ENCODE data around the gene ATP8A2.
A peak's percentile ranks its signal among the peaks of the same experiment; 100 is the strongest.

Gene ATP8A2

DNA sequence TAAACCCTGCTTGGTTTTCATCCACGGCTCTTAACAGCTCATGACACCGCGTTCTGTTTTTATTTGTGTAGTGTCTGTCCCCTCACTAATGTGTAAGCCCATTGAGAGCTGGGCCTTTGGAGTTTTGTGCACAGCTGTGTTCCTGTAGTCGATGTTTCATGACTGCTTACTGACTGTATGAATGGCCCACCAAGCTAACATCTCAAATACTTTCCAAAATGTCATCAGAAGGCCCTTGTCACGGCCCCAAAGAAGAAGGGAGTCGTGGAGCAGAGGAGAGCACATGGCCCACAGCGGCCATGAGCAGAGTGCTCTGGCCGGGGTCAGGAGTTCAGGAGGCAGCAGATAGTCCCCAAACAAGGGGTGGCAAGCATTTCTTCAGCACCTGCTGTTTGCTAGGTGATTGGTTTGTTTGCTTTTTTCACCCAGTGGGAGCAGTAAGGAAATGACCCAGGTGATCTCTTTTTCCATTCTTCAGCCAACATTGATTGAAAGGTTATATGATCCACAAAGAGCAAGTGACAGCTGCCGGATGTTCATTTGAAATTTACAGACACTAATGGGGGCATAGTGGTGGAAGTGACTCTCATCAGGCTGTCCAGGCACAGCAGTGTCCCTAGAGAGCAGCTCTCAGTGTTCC lies 315.2 kb downstream of the ATP8A2 start:
- Histone ChIP-seq H3K27ac (no peak overlapping the region), H4K20me1 (no peaks in the 10 kb centered on the region), H3K4me2 (no peak overlapping the region), H3K36me3 (no peaks in the 10 kb centered on the region), H3K4me3 (no peak overlapping the region), H3K9ac (no peak overlapping the region), H3K4me1 (peaks cover 0 to 8% (median 6%) of the 10 kb centered on the region in 10 experiments; a peak in 10 of 20 replicates), H3K9me3 (replicated peaks in 1 of 11) (peaks cover 0 to 6% (median 0%) of the 10 kb centered on the region in 11 experiments; a peak in 1 of 22 replicates), H3K27me3 (no peaks in the 10 kb centered on the region)
- TF ChIP-seq Cebpa-rat (IDR thresholded peaks at IDR 0.05): no peak

DNA sequence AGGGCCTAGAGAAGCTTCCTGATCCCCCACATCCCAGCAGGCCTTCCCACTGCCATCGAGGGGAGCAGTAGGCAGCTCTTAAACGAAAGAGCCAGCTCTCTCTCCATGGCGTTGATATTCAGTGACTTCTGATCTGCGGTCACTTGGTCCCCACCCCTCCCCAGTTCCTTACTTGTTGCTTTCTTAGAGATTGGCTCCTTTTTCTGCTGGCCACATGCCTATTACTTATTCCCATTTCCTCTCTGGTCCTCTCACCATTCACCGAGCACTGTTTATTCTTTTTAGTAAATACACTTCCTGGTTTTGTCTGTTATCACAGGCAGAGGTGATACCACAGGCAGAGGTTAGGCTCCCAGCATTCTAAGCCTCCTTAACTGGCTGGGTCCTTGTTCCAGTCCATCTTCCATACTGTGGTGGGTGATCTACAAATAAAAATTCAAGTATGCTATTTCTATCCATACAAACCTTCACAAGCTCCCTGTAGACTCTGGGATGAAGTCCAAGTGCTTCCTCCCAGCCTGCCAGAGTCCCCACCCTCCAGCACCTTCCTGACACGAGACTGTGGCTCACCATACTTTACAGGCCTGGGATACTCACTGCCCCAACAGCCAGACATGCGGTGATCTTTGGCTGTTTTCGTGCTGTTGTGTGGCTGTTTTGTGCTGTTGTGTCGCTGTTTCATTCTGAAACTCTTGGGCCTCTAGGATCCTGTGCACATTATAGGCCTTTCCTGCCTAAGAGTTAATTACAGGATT lies 315.9 kb downstream of the ATP8A2 start:
- Histone ChIP-seq H4K20me1 (no peaks in the 10 kb centered on the region), H3K27ac (no peak overlapping the region), H3K4me2 (no peak overlapping the region; a peak in 1 of 22 replicates), H3K9ac (no peak overlapping the region), H3K36me3 (no peaks in the 10 kb centered on the region), H3K9me3 (replicated peaks in 1 of 11) (peaks cover 0 to 6% (median 0%) of the 10 kb centered on the region in 11 experiments; a peak in 1 of 22 replicates), H3K27me3 (no peaks in the 10 kb centered on the region), H3K4me1 (peaks cover 0 to 8% (median 6%) of the 10 kb centered on the region in 10 experiments; a peak in 10 of 20 replicates), H3K4me3 (no peak overlapping the region)
- TF ChIP-seq Cebpa-rat (IDR thresholded peaks at IDR 0.05): no peak

DNA sequence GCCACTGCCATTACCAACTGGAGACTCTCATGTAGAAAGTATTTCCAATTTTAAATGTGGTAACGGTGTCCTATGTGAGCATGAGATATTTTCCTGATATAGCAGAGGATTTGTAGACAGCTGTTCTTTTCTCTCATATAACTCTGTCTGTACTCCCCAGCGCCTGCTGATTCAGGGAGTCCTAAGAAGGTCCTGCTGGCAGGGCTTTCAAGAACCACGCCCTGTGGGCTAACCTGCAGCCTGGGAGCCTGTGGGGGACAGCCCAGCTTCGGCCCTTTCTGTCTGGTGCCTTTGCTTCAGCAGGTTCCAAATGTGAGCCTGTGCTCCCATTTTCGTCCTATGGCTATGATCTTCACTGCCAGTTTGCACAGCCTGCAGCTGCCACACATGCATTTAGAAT lies 316.8 kb downstream of the ATP8A2 start:
- no peak overlapping the region for H3K4me2 ChIP-seq

DNA sequence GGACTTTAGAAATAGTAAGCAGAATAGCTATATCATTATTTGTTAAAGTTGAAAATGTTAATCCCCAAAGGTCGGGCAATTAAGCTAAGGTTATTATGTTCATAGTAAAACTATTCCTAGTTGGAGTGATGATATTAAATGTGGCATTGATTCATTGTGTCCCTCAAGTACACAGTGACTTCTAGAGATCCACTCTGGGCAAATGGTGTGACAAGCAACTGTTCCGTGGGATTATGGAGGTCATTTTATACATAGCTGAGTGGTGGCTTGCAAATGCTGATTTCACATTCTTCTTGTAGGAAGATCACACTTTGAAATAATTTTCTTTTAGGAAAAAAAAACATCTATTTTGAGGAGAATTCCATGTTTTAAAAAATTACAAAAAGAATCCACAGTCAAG lies 317.8 kb downstream of the ATP8A2 start:
- Histone ChIP-seq H3K36me3 (no peaks in the 10 kb centered on the region), H3K4me1 (peaks cover 0 to 8% (median 6%) of the 10 kb centered on the region in 10 experiments; a peak in 10 of 20 replicates), H3K27me3 (no peaks in the 10 kb centered on the region), H3K4me3 (no peak overlapping the region), H3K4me2 (no peak overlapping the region), H3K9ac (no peak overlapping the region), H4K20me1 (no peaks in the 10 kb centered on the region), H3K9me3 (replicated peaks in 1 of 11) (no peaks in the 10 kb centered on the region; a peak in 1 of 22 replicates), H3K27ac (no peak overlapping the region)
- TF ChIP-seq Cebpa-rat (IDR thresholded peaks at IDR 0.05): no peak

More for the DNA sequence above, 316.8 kb downstream of the ATP8A2 start:
- no peaks in the 10 kb centered on the region for H4K20me1 ChIP-seq
- H3K27ac ChIP-seq: no peak overlapping the region
- no peaks in the 10 kb centered on the region for H3K36me3 ChIP-seq
- H3K4me1 ChIP-seq: peaks cover 0 to 8% (median 6%) of the 10 kb centered on the region in 10 experiments; a peak in 10 of 20 replicates
- no peaks in the 10 kb centered on the region; a peak in 1 of 22 replicates for H3K9me3 ChIP-seq (replicated peaks in 1 of 11)
- TF ChIP-seq Cebpa-rat (IDR thresholded peaks at IDR 0.05): no peak
- H3K27me3 ChIP-seq: no peaks in the 10 kb centered on the region
- H3K9ac ChIP-seq: no peak overlapping the region
- H3K4me3 ChIP-seq: no peak overlapping the region

DNA sequence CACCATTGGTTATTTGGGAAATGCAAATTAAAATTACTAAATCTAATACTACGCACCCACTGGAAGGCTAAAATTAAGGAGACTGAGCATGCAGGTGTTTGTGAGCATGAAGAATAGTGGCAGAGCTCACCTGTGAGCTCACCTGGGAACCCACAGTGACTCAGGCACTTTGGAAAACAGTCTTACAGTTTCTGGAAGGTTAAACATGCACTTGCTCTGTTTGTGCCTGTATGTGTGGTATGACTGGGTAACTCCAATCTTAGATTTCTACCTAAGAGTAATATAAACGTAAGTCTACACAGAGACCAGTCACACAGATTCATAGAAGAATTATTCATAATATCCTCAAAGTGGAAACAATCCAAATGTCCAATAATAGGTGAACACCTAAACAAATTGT lies 318.8 kb downstream of the ATP8A2 start:
- Histone ChIP-seq H3K4me2 (no peak overlapping the region), H3K4me1 (peaks cover 0 to 2% (median under 1%) of the 10 kb centered on the region in 10 experiments; a peak in 6 of 20 replicates), H3K9me3 (replicated peaks in 1 of 11) (peaks cover 0 to 1% (median 0%) of the 10 kb centered on the region in 11 experiments; a peak in 2 of 22 replicates), H3K27ac (no peak overlapping the region), H3K36me3 (no peaks in the 10 kb centered on the region), H3K9ac (no peak overlapping the region), H3K4me3 (no peak overlapping the region), H4K20me1 (no peaks in the 10 kb centered on the region), H3K27me3 (no peaks in the 10 kb centered on the region)
- no peak for TF ChIP-seq Cebpa-rat (IDR thresholded peaks at IDR 0.05)

DNA sequence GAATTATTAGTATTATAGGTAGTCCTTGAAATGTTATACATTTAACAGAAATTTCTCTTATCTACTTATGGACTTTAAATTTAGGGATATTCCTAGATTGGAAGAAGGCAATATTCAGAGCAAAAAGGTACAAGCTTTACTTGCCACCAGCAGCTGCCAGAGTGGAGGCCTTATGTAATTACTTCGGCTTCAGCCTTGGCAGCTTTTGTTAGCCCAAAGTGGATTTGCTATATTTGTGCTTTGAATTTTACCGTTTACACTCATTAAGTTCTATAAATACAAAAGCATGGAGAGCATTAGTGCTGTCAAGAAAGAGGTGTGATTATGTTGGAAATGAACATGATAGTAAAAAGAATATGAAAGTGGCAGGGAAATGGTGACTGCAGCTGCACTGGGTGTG lies 319.9 kb downstream of the ATP8A2 start:
- Histone ChIP-seq H3K4me3 (no peak overlapping the region), H4K20me1 (no peaks in the 10 kb centered on the region), H3K9me3 (replicated peaks in 1 of 11) (peaks cover 0 to 11% (median 0%) of the 10 kb centered on the region in 11 experiments; a peak in 6 of 22 replicates), H3K9ac (no peak overlapping the region), H3K27ac (no peak overlapping the region), H3K36me3 (no peaks in the 10 kb centered on the region), H3K27me3 (no peaks in the 10 kb centered on the region), H3K4me2 (no peak overlapping the region), H3K4me1 (no peaks in the 10 kb centered on the region)
- no peak for TF ChIP-seq Cebpa-rat (IDR thresholded peaks at IDR 0.05)

DNA sequence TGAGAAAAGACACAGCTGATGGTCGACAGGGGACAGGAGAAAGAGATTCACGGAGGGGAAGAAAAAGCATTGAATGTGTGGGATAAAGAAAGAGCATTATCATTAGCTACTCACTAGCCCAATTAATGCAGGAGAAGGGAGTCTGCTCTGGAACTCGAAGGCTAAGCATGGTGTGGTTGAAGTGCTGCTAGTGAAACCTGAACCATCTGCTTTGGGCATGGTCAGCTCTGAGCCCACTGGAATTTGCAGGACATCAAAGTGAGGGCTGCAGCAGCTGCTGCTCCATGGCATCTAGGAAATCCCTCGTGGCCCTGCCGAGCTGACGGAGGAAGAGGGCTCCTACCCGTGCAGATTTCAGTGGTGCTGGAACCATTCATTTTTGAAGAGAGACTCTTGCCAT lies 320.3 kb downstream of the ATP8A2 start:
- Histone ChIP-seq H3K36me3 (no peaks in the 10 kb centered on the region), H3K27me3 (no peaks in the 10 kb centered on the region), H3K9ac (no peak overlapping the region), H4K20me1 (no peaks in the 10 kb centered on the region), H3K4me2 (no peak overlapping the region), H3K4me3 (no peak overlapping the region), H3K9me3 (replicated peaks in 1 of 11) (peaks cover 0 to 11% (median 0%) of the 10 kb centered on the region in 11 experiments; a peak in 6 of 22 replicates), H3K4me1 (no peaks in the 10 kb centered on the region), H3K27ac (no peak overlapping the region)
- TF ChIP-seq Cebpa-rat (IDR thresholded peaks at IDR 0.05): no peak

DNA sequence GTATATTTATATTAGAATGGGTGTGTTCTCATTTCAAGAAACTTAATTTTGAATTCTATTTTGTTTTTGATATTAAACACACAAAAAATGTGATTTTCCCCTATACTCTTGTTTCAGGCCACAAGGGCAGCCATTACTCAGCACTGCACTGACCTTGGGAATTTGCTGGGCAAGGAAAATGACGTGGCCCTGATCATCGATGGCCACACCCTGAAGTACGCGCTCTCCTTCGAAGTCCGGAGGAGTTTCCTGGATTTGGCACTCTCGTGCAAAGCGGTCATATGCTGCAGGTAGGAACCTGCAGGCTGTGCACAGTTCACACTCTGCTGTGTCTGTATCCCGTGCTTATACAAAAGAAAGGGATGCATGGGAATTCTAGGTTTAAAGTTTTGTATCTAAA lies 327.3 kb downstream of the ATP8A2 start:
- Histone ChIP-seq H3K36me3 (no peaks in the 10 kb centered on the region), H3K27ac (no peak overlapping the region), H3K9me3 (replicated peaks in 1 of 11) (peaks cover 0 to 21% (median 7%) of the 10 kb centered on the region in 11 experiments; a peak in 9 of 22 replicates), H3K4me1 (peaks cover 0 to 10% (median 0%) of the 10 kb centered on the region in 10 experiments; a peak in 5 of 20 replicates), H3K4me2 (peak overlapping the region in 2 of 11 experiments; percentile 12 to 27; a peak in 3 of 22 replicates), H4K20me1 (no peaks in the 10 kb centered on the region), H3K27me3 (no peaks in the 10 kb centered on the region), H3K4me3 (no peak overlapping the region), H3K9ac (no peak overlapping the region)
- TF ChIP-seq Cebpa-rat (IDR thresholded peaks at IDR 0.05): no peak

DNA sequence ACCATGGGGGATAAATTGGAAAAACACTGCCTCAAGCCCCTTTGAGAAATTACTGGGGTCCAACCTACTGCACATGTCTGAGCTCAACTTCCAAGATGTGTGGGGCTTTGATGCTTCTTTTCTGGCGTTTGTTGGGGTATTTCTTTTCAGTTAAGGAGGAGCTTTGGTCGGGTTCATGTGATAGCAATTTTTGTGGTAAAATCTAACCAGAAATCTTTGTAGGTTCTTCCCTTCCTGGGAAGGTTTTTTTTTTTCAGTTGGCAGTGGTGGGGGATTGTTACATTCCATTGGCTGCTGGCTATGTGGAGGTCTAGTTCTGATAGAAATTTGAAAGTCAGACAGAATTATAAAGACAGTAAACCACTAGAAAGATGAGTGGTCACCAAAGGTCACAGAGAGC lies 327.8 kb downstream of the ATP8A2 start:
- Histone ChIP-seq H4K20me1 (no peaks in the 10 kb centered on the region), H3K4me1 (peaks cover 0 to 10% (median 0%) of the 10 kb centered on the region in 10 experiments; a peak in 5 of 20 replicates), H3K9me3 (replicated peaks in 1 of 11) (peaks cover 0 to 21% (median 7%) of the 10 kb centered on the region in 11 experiments; a peak in 9 of 22 replicates), H3K27ac (no peak overlapping the region), H3K4me3 (no peak overlapping the region), H3K9ac (no peak overlapping the region), H3K27me3 (no peaks in the 10 kb centered on the region), H3K36me3 (no peaks in the 10 kb centered on the region), H3K4me2 (peak overlapping the region in 4 of 11 experiments; percentile 12 to 32 (median 26); a peak in 4 of 22 replicates)
- TF ChIP-seq Cebpa-rat (IDR thresholded peaks at IDR 0.05): no peak
